Esophagus muscularis mucosa (tissue), 3 donors: Measurements from ENCODE around the gene MAPK14.

ENCODE experiments used
- CTCF ChIP-seq, 3 experiments: fragments of 200-600 bp in 2 of 3; fragments of 450-650 bp in 1 of 3; sonication (generic) in 2 of 3; IDR thresholded peaks; one replicate each; pipeline ENCODE4 v1.5.1; 2017 to 2019; ENCODE audit warnings: antibody characterized with exemption in 3 of 3, mild to moderate bottlenecking in 2 of 3, moderate library complexity in 1 of 3
- POLR2AphosphoS5 ChIP-seq, 2 donors: sonication (generic); formaldehyde crosslinking; IDR thresholded peaks; one replicate each; pipeline ENCODE4 v1.6.1; 2017; ENCODE audit warnings: antibody characterized with exemption in 2 of 2

- TF ChIP-seq POLR2AphosphoS5 (IDR thresholded peaks at IDR 0.05) (no peak), CTCF (IDR thresholded peaks at IDR 0.05) (no peak)
These were observed 89.3 kb downstream of the MAPK14 start for GRCh38 chr6:36116943-36117342.
